ENCODE measurements around the gene TDP2. TPM values are rescaled to one million over a fixed set of nuclear protein-coding genes. Genes with fewer than 3 reads are reported as not detected.
A peak's percentile ranks its signal among the peaks of the same experiment; 100 is the strongest.

TDP2 gene
- total and polyA plus RNA-seq, 9 of the 15 experiments (the other 6 are each of a cell fraction or from before 2014, with no cell fraction given), result 27.7 to 60.1 (median 31.8) TPM

DNA sequence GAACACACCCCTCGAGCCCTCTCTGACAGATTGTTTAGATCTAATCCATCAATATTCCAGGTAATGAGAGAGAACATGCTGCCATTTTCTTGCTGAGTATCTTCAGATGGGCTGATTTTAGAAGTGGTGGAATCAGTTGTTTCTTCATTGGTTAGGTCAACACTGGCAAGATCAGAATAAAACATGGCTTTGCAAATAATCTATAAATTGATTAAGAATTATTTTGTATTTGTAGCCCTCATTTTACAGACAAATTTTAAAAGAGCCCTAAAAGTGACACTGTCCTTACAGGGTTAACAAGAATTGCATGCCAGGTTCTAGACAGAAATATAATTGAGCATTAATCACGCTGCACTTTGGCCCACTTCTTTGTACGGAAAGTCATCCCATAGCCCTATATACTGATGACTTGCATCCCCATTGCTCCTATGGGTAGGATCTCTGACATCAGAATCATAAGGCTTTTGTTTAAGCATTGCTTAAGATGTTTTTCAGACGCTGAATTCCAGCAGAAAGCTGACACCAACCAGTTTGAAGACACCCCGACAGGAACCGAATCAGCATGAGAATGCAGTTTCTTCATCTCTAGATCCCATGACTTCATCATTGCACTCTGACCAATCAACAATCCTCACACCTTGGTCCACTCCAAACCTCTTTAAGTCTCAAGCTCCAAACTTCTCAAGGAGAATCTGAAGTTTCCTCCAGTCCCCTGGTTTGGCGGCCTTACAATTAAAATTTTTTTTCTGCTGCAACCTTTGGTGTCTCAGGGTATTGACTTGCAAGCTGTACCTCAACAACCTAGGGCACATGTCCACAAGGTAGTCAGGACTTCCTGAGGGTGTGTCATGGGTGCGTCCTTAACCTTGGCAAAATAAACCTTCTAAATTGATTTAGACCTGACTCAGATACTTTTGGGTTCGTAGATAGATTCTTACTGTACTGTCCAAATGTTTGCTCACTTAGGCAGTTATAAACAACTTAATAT lies 7.8 kb downstream of the TDP2 start (continued):
- TF ChIP-seq, protein P1, sequence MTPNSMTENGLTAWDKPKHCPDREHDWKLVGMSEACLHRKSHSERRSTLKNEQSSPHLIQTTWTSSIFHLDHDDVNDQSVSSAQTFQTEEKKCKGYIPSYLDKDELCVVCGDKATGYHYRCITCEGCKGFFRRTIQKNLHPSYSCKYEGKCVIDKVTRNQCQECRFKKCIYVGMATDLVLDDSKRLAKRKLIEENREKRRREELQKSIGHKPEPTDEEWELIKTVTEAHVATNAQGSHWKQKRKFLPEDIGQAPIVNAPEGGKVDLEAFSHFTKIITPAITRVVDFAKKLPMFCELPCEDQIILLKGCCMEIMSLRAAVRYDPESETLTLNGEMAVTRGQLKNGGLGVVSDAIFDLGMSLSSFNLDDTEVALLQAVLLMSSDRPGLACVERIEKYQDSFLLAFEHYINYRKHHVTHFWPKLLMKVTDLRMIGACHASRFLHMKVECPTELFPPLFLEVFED (CRISPR knock-in tag; conservative IDR thresholded peaks at IDR 0.05), result no peak
- TF ChIP-seq HEY1 (CRISPR knock-in tag; IDR thresholded peaks at IDR 0.05; ENCODE audit: borderline replicate concordance), result no peak
- TF ChIP-seq NRF1 (conservative IDR thresholded peaks at IDR 0.05 in 1 of 2, IDR thresholded peaks at IDR 0.05 in 1 of 2), result no peak; a peak in 1 of 4 replicates
- TF ChIP-seq ADNP (tag; IDR thresholded peaks at IDR 0.05), result no peak
- TF ChIP-seq, protein P2, sequence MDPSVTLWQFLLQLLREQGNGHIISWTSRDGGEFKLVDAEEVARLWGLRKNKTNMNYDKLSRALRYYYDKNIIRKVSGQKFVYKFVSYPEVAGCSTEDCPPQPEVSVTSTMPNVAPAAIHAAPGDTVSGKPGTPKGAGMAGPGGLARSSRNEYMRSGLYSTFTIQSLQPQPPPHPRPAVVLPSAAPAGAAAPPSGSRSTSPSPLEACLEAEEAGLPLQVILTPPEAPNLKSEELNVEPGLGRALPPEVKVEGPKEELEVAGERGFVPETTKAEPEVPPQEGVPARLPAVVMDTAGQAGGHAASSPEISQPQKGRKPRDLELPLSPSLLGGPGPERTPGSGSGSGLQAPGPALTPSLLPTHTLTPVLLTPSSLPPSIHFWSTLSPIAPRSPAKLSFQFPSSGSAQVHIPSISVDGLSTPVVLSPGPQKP (CRISPR knock-in tag; IDR thresholded peaks at IDR 0.05), result no peak
- TF ChIP-seq MCM5 (IDR thresholded peaks at IDR 0.05; ENCODE audit: low read depth), result no peak
- TF ChIP-seq, protein P3, sequence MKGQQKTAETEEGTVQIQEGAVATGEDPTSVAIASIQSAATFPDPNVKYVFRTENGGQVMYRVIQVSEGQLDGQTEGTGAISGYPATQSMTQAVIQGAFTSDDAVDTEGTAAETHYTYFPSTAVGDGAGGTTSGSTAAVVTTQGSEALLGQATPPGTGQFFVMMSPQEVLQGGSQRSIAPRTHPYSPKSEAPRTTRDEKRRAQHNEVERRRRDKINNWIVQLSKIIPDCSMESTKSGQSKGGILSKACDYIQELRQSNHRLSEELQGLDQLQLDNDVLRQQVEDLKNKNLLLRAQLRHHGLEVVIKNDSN (CRISPR knock-in tag; IDR thresholded peaks at IDR 0.05), result no peak
- 0 out of 2 replicates have a peak, but pooled peaks have one; percentile 56 for TF ChIP-seq JUN (IDR thresholded peaks at IDR 0.05; ENCODE audit: borderline replicate concordance, low read depth, low read length)
- no peak for TF ChIP-seq JUN (CRISPR knock-in tag; IDR thresholded peaks at IDR 0.05; ENCODE audit: borderline replicate concordance)
- no peak for TF ChIP-seq POLR3G (IDR thresholded peaks at IDR 0.05; ENCODE audit: extremely low read depth, insufficient read length, insufficient replicate concordance)
- TF ChIP-seq ZNF311 (CRISPR knock-in tag; IDR thresholded peaks at IDR 0.05), result no peak
- peak; percentile 47; the same call in 1 of the 2 replicates for TF ChIP-seq NFATC3 (IDR thresholded peaks at IDR 0.05)
- TF ChIP-seq, protein P4, sequence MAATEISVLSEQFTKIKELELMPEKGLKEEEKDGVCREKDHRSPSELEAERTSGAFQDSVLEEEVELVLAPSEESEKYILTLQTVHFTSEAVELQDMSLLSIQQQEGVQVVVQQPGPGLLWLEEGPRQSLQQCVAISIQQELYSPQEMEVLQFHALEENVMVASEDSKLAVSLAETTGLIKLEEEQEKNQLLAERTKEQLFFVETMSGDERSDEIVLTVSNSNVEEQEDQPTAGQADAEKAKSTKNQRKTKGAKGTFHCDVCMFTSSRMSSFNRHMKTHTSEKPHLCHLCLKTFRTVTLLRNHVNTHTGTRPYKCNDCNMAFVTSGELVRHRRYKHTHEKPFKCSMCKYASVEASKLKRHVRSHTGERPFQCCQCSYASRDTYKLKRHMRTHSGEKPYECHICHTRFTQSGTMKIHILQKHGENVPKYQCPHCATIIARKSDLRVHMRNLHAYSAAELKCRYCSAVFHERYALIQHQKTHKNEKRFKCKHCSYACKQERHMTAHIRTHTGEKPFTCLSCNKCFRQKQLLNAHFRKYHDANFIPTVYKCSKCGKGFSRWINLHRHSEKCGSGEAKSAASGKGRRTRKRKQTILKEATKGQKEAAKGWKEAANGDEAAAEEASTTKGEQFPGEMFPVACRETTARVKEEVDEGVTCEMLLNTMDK (IDR thresholded peaks at IDR 0.05; ENCODE audit: borderline replicate concordance, insufficient read depth, low read depth, low read length, poor library complexity, severe bottlenecking), result no peak
- no peak for TF ChIP-seq ZNF239 (CRISPR knock-in tag; IDR thresholded peaks at IDR 0.05)
- no peak for TF ChIP-seq PML (IDR thresholded peaks at IDR 0.05; ENCODE audit: low read length)
- no peak for TF ChIP-seq STAT5B (CRISPR knock-in tag; IDR thresholded peaks at IDR 0.05)
- no peak for TF ChIP-seq ZNF561 (CRISPR knock-in tag; conservative IDR thresholded peaks at IDR 0.05)
